Left colon (tissue), 2 donors: Measurements from ENCODE around the gene SETX. TPM values are rescaled to one million over a fixed set of nuclear protein-coding genes. Genes with fewer than 3 reads are reported as not detected.

Experiments used
- ATAC-seq: fragments of 200-7000 bp; cut with Tn5 transposase; one replicate; pipeline ENCODE4 v1.9.1; 2020; ENCODE audit warnings: mild to moderate bottlenecking, moderate library complexity
- DNase-seq, 2 donors: peaks; one replicate each; pipeline ENCODE4 v3.0.0-alpha.2; 2020
- intact Hi-C, 2 donors: fragments of 100-400 bp; cut with DNase I in 1 of 2; cut with micrococcal nuclease in 1 of 2; formaldehyde crosslinking; loops; one replicate each; pipeline versions ENCODE4 v1.11.2 to v1.14.0; 2022; cut with DNase I, micrococcal nuclease
- total RNA-seq, 2 donors: library from RNA; stranded (reverse); fragmentation: NEBNext Ultra II Directional; extraction: Animal tissue kit (Norgen Biotek cat#: 25700); gene quantifications; one replicate each; pipeline ENCODE4 v1.2.1, GENCODE V29; 2021
- donor health status: DM: no; HTN: no; CAD: no.
- donor health status: DM: yes; HTN: yes; CAD: no.

SETX gene
- total RNA-seq, 2 donors from 2014 or later: 38.7 to 39.4 TPM

DNA sequence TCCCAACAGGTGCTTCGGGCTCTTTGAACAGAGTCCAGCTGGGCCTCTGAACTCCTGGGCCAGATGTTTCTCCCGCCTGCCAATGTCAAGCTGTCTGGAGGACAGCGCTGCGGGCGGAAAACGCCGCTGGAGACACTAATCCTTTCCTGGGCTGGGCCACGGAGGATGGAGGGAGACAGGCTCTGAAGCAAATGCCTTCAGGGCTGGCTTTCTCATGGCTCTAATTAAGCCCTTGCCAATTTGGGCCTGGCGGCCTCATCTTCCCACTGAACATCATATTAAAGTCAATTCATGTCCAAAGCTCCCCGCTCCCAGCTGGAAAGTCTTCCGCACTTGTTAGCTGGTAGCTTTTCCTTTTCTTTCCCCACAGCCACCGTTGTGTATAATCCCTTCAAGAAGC, 120.3 kb downstream of the SETX start:
- ATAC-seq (no peak), DNase-seq (no peak)
- intact Hi-C loops: loop anchor here (10.0 kb wide), 2 partner anchors 60 to 470 kb away; no protein-coding TSS in a partner anchor

DNA sequence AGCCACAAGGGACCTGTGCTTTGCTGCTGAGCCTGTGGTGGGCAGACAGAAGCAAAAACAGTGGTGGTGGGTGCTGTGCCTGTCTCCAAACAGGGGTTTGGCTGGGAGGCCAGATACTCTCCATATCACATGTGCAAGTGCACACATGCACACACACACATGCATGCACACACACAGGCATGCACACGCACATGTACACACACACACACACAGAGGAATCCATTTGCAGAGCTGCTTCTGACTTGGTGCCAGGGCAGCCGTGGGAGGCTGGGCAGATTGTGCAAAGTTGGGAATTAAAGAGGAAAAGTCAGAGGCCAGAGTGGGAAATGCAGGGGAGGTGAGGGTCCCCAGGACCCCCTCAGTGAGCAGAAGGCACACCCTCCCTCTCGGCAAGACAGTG, 121.6 kb downstream of the SETX start:
- no peak for ATAC-seq
- no peak for DNase-seq
- intact Hi-C loops: loop anchor here (10.0 kb wide), 2 partner anchors 58 to 468 kb away; no protein-coding TSS in a partner anchor

DNA sequence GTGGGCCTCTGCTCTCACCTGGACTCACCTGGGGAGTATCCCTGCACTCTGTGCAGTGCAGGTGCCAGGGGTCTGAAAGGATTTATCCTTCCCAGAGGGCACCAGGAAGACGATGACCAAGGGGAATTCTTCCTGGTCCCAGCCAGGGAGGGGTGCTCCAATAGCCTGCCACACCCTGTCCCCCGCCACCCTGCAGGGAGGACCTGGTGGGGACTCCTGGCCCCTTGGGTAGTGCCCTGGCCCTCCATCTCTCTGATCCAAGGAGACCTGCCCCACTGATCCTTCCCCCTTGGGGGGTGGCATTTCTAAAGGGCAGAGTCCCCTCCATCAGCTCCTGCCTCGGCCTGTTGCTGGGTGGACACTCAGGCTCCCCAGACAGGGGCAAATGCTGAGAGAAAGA, 122.3 kb downstream of the SETX start:
- ATAC-seq: no peak
- intact Hi-C loops: loop anchor here (10.0 kb wide), 2 partner anchors 58 to 468 kb away; no protein-coding TSS in a partner anchor
- no peak for DNase-seq

DNA sequence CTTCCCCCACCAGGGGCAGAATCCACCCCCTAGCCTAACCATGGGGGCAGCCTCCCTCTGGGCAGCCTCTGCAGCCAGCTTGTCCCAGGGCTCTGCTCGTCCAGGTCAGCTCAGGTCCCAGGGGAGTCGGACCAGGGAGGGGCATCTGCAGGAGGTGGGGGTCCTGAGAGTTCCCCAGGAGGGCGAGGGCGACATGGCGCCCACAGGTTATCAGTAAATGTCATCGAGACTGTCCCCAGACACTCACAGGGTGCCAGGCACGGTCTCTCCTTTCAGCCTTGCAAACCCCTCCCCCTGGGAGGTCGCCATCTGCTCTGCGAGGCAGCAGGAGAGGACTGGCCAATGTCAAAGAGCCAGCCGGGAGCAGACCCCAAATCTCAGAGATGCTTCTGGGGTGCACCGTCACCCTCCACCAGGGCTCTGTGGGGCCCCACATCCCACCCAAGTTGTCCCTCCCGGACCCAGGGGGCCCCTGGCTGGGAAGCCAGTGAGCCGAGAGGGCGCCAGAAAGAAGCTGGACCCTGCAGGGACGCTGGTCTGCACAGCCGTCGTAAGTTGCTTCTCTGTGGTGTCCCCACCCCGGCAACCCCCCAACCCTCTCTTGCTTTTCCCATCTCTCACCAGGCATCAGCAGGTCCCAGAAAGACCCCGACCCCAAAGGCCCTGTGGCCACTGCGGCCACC, 123.6 kb downstream of the SETX start:
- ATAC-seq (no peak), DNase-seq (no peak)
- intact Hi-C loops: loop anchor here (10.0 kb wide), 2 partner anchors 56 to 466 kb away; no protein-coding TSS in a partner anchor

DNA sequence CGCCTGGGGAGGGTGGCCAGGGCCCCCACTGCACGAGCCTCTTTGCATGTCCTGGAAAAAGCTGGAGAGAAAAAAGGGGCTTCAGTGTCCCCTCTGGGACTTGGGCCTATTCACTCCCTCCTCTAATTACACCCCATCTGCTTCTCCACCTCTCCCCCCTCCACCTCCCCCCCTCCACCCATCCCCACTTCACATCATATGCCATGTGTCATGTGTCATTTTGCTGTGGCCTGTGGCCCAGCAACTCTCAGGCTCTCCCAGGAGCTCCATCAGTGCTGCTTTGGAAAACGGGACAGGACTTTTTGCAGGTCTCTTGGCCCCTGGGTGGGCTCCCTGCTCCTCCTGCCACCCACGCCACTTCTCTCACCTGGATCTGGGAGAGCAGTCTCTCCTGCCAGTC, 124.2 kb downstream of the SETX start:
- no peak for ATAC-seq
- intact Hi-C loops: loop anchor here (10.0 kb wide), 2 partner anchors 56 to 466 kb away; no protein-coding TSS in a partner anchor

DNA sequence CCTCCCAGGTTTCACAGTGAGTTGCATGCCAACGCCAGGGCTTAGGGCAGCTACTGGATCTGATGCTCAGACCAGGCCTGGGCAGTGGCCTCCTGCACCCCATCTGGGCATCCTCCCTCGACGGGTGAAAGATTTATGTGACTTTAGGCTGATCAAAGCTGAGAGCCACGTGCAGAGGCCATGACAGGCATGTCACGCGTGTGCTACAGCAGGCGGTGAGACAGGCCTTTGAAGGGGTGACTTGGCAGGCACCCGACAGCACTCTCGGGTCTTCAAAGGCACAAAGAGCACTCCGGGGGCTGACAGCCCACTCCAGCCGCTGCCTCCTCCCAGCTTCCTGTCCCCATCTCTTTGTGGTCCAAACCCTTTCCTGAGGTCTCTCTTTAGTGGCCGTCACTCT, 126.7 kb downstream of the SETX start:
- ATAC-seq (no peak), DNase-seq (no peak)
- intact Hi-C loops: no loop called here

More for the DNA sequence above, 124.2 kb downstream of the SETX start:
- DNase-seq: no peak

DNA sequence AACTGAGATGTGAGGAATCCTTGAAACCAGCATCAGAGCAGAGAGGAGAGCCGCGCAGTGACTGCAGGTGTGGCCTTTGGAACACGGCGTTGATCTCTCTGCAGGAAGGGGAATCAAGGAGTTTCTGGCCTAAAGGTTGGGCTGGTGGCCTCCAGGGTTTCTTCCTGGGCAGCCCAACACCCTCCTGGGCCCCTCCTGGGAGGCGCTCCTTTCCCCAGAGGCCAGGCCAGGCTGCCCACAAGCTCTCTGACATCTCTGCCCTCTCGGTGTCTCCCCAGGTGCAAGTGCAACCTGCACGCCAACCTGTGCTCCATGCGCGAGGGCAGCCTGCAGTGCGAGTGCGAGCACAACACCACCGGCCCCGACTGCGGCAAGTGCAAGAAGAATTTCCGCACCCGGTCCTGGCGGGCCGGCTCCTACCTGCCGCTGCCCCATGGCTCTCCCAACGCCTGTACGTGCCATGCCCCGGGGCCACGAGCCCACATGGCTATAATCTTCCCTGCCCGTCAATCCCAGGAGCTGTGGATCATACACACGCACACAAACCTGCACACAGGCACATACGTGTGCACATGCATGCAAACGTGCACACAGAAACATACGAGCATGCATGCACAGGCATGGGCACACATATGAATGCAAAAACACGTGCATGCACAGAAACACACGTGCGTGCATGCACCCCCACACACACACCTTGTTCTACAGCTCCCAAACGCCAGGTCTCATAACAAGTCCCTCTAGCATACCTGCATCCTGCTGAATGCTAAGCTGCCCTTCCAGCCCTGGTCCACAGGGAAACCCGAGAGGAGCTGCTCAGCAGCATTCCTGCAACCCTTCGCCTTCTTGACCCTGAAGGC, 128.0 kb downstream of the SETX start:
- intact Hi-C loops: no loop called here
- DNase-seq (no peak), ATAC-seq (no peak)

DNA sequence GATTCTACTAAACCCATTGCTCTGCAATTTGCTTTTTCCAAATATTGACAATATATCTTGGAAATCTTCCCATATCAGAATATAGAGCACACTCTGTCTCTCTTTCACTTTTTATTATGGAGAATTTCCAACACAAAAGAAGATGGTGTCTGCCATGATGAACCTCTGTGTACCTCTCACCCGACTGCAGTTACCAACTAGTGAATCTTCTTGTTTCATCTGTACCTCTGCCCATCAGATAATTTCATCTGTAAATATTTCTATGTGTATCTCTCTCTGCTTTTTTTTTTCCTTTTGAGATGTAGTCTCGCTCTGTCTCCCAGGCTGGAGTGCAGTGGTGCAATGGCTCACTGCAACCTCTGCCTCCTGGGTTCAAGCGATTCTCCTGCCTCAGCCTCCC, 130.1 kb downstream of the SETX start:
- intact Hi-C loops: no loop called here
- no peak for DNase-seq
- ATAC-seq: no peak

DNA sequence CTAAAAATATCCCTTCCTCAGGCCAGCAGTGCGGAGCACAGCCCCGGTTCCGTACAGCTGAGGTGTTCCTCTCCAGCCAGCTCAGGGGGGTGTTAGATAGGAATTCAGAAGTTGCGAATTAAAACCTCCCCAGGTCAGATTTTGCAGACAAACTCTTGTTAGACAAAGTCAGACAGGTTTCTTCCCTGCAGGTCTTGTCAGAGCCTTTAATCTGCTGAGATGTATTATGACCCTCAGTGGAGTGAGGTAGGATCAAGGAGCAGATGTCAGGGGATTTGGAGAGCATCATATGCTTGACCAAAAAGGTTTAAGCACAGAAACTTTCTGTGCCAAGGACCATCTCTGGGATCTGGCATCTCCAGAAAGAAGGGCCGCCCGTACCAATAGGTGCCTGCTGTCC, 132.8 kb downstream of the SETX start:
- DNase-seq (no peak), ATAC-seq (no peak)
- intact Hi-C loops: no loop called here

DNA sequence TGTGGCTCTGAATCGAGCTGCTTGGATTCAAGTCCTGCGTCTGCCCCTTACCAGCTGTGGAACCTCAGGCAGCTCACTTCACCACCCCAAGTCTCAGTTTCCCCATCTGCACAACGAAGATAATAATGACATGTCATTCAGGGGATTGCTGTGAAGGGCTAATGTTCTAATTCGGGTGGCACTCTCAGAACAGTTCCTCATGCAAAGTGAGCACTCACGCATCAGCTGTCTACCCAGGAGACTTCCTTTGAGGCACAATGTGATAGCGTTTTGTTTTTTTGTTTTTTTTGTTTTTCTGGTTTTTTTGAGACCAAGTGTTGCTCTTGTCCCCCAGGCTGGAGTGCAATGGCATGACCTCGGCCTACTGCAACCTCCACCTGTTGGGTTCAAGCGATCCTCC, 136.6 kb downstream of the SETX start:
- intact Hi-C loops: no loop called here
- ATAC-seq: no peak
- no peak for DNase-seq

DNA sequence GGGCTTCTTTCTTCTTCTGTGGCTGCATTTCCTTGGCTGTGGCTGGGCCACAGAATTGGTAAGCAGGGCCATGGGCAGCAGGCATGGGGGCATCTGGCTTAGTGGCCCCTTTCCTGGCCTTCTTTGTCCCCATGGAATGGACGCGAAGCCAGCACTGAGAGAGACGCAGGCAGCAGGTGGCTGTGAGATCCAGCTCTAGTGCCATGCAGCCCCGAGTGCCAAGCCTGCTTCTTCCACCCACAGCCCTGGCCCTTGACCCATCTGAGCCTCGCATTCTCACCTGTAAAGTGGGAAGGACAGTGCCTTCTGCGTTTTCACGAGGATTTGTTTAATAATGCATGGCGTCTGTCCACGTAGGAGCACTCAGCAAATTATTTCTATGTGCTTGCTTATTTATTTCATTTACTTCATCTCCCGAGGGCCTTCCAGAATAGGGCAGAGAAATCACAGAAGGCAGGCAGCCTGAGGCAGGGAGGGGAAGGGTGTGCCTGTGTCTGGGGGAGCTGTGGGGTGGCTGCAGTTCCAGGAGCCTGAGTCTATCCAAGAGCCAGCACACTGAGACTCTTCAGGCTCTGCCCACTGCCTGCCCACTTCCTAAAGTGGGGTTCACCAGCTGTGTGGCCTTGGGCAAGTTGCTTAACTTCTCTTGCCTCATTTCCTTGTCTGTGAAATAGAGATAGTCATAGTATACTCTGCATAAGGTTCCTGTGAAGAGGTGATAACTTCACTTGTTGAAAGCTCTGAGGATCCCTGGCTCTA, 137.7 kb downstream of the SETX start:
- DNase-seq (no peak), ATAC-seq (no peak)
- intact Hi-C loops: no loop called here

DNA sequence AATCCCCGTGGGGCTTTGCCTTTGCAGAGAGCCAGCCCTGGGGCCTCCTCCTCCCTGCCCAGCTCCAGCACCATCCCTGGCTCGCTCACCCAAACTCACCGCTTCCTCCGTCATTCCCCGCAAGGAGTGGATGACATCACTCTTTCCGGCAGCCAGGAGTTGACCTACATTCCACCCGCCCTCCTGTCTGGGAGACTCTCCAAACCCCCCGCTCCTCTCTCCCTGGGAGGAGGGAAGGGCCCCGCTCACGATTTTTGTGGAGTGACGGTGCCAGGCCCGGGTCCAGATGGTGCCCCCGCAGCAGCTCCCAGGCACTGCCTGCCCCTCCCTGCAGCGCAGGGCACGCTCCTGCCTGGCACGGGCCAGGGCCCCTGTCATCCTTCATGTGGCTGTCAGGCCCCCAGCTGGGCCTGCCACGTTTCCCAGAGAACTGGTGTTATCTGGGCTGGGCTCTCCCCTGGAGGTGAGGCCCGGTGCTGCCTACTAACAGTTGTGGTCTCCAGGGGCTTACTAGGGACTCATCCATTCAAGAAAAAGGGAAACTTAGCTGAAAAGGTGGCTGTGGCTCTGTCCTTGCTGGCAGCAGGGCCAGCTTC, 140.7 kb downstream of the SETX start:
- ATAC-seq (peak; percentile 18), DNase-seq (no peak)
- intact Hi-C loops: no loop called here

DNA sequence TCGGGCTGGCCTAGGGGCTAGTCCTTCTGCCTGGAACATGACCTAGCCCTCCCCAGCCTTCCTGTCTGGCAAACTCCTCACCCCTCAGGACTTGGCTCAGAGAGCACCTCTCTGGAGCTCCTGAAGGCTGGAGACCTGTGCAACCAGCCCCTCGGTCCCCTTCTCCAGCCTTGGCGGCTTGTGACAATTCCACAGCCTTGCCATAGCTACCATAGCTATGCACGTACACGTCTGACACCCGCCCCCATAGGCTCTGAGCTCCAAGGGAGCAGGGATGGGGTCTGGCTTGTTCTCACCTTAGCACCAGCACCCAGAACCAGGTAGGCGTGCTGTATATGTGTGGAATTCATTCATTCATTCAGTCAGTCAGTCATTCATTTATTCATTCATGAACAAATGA, 143.2 kb downstream of the SETX start:
- DNase-seq (no peak), ATAC-seq (no peak)
- intact Hi-C loops: no loop called here

Other genes with a start within 250 kb of the SETX start
- gene NTNG2, start 192.9 kb downstream of the SETX start, total RNA-seq: 1 to 10 TPM in 1 of 2 donors, under 1 TPM in 1; 0.75 to 1.1 TPM
- 1 to 10 TPM; 8.2 to 9.0 TPM for gene TTF1, start 51.9 kb upstream of the SETX start, total RNA-seq
- not detected for gene CFAP77, start 55.2 kb upstream of the SETX start, total RNA-seq
- not detected for gene BARHL1, start 227.6 kb upstream of the SETX start, total RNA-seq